Transverse colon (tissue), 4 donors: ENCODE measurements around the gene RHOT2. TPM values are rescaled to one million over a fixed set of nuclear protein-coding genes. Genes with fewer than 3 reads are reported as not detected.

Experiments
- DNase-seq: peaks from one replicate; pipeline ENCODE4 v3.0.0-alpha.2; 2019
- H3K27ac ChIP-seq, 4 donors: fragments of 200-600 bp; sonication (generic); 2 replicates each; pipeline ENCODE4 v1.5.1; 2016 to 2018; ENCODE audit warnings: inconsistent platforms in 4 of 4
- H3K27me3 ChIP-seq: fragments of 200-600 bp; sonication (generic); 2 replicates; pipeline ENCODE4 v1.5.1; 2017; ENCODE audit warnings: inconsistent platforms
- H3K36me3 ChIP-seq, 4 donors: fragments of 200-600 bp; sonication (generic); 2 replicates each; pipeline ENCODE4 v1.5.1; 2017 to 2019; ENCODE audit warnings: inconsistent platforms in 4 of 4
- H3K4me1 ChIP-seq, 4 donors: fragments of 200-600 bp; sonication (generic); 2 replicates each; pipeline ENCODE4 v1.5.1; 2017 to 2020; ENCODE audit warnings: inconsistent platforms in 4 of 4
- H3K4me3 ChIP-seq, 4 donors: fragments of 200-600 bp; sonication (generic); 1 replicate in 1 of 4; 2 replicates in 3 of 4; pipeline versions ENCODE4 v1.5.1 to v1.6.1; 2017 to 2019; ENCODE audit warnings: inconsistent platforms in 4 of 4
- H3K9me3 ChIP-seq, 2 donors: fragments of 200-600 bp; sonication (generic); 2 replicates each; pipeline ENCODE4 v1.5.1; 2017 to 2019; ENCODE audit warnings: inconsistent platforms in 2 of 2
- CTCF ChIP-seq, 5 experiments: fragments of 200-600 bp in 3 of 5; fragments of 450-650 bp in 2 of 5; sonication (generic) in 3 of 5; IDR thresholded peaks; 1 replicate in 2 of 5; 2 replicates in 3 of 5; pipeline ENCODE4 v1.5.1; 2016 to 2017; ENCODE audit warnings: antibody characterized with exemption in 5 of 5, inconsistent platforms in 3 of 5, mild to moderate bottlenecking in 2 of 5, moderate library complexity in 1 of 5
- EP300 ChIP-seq: sonication (generic); formaldehyde crosslinking; IDR thresholded peaks from one replicate; pipeline ENCODE4 v1.6.1; 2017; ENCODE audit warnings: antibody characterized with exemption, low read depth
- POLR2A ChIP-seq: fragments of 450-650 bp; IDR thresholded peaks from one replicate; pipeline ENCODE4 v1.6.1; 2016; ENCODE audit warnings: antibody characterized with exemption, mild to moderate bottlenecking, moderate library complexity
- POLR2AphosphoS5 ChIP-seq, 3 donors: sonication (generic); formaldehyde crosslinking; IDR thresholded peaks; one replicate each; pipeline ENCODE4 v1.6.1; 2016; ENCODE audit warnings: antibody characterized with exemption in 3 of 3
- WGBS, 2 donors: methylation state at CpG; one replicate each; pipeline ENCODE4 v1.1.5; 2018; ENCODE audit warnings: low coverage in 1 of 2; 5-methylcytosine and 5-hydroxymethylcytosine counted together
- in situ Hi-C, 4 donors: fragments of 200-750 bp; cut with MboI; loops; one replicate each; pipeline versions ENCODE4 v1.15.0 to v1.15.1; 2017; ENCODE audit warnings: low sequenced_read_pairs in 3 of 4, low pct_ligation_motif_present in 1 of 4, low pct_unique_long_range_greater_than_20kb in 1 of 4
- intact Hi-C: fragments of 100-400 bp; cut with DNase I; formaldehyde crosslinking; loops from one replicate; pipeline ENCODE4 v1.15.1; 2023; ENCODE audit warnings: low total_unique reads
- total RNA-seq, 4 donors: library from RNA; depleted of rRNA; stranded (reverse); fragments of >200 nt; gene quantifications; one replicate each; pipeline ENCODE4 v1.1.0, GENCODE V29; 2016

The RHOT2 gene
- total RNA-seq, 4 donors from 2014 or later: 133 to 386 (median 259) TPM

- H3K4me3 ChIP-seq: peak overlapping the region; percentile 55 to 90 (median 62)
- peak overlapping the region; percentile 78 to 94 (median 83) for H3K27ac ChIP-seq
- H3K9me3 ChIP-seq: no peaks in the 10 kb centered on the region
- WGBS, 2 donors: 91% methylated on average over 52 of the region's 61 CpGs; no CpG with 5 or more reads in 1 of the 2 donors
- H3K4me1 ChIP-seq: peaks cover 42 to 57% (median 51%) of the 10 kb centered on the region in 4 donors
- TF ChIP-seq CTCF (IDR thresholded peaks at IDR 0.05) (no peak), EP300 (no peak), POLR2A (no peak), POLR2AphosphoS5 (IDR thresholded peaks at IDR 0.05) (no peak)
- no peak for DNase-seq
- H3K36me3 ChIP-seq: peaks cover 0 to 9% (median 0%) of the 10 kb centered on the region in 4 donors
- H3K27me3 ChIP-seq: no peaks in the 10 kb centered on the region
- in situ Hi-C loops (no loop called here), intact Hi-C loops (no loop called here)
These were observed 17.2 kb downstream of the RHOT2 start for GRCh38 chr16:684961-685696.

- no peaks in the 10 kb centered on the region for H3K9me3 ChIP-seq
- in situ Hi-C loops: no loop called here
- no peak overlapping the region for H3K27ac ChIP-seq
- no peak overlapping the region for H3K4me3 ChIP-seq
- WGBS, 2 donors: 48% methylated on average over 10 of the region's 10 CpGs; no CpG with 5 or more reads in 1 of the 2 donors
- peaks cover 40 to 58% (median 53%) of the 10 kb centered on the region in 4 donors for H3K4me1 ChIP-seq
- TF ChIP-seq CTCF (IDR thresholded peaks at IDR 0.05) (peak; percentile 29 to 53 (median 42)), POLR2AphosphoS5 (IDR thresholded peaks at IDR 0.05) (no peak)
- peak; percentile 64 for DNase-seq
- no peaks in the 10 kb centered on the region for H3K27me3 ChIP-seq
- intact Hi-C loops: no loop called here
- H3K36me3 ChIP-seq: peaks cover 0 to 9% (median 0%) of the 10 kb centered on the region in 4 donors
These were observed 18.0 kb downstream of the RHOT2 start for GRCh38 chr16:685967-686366.

DNA sequence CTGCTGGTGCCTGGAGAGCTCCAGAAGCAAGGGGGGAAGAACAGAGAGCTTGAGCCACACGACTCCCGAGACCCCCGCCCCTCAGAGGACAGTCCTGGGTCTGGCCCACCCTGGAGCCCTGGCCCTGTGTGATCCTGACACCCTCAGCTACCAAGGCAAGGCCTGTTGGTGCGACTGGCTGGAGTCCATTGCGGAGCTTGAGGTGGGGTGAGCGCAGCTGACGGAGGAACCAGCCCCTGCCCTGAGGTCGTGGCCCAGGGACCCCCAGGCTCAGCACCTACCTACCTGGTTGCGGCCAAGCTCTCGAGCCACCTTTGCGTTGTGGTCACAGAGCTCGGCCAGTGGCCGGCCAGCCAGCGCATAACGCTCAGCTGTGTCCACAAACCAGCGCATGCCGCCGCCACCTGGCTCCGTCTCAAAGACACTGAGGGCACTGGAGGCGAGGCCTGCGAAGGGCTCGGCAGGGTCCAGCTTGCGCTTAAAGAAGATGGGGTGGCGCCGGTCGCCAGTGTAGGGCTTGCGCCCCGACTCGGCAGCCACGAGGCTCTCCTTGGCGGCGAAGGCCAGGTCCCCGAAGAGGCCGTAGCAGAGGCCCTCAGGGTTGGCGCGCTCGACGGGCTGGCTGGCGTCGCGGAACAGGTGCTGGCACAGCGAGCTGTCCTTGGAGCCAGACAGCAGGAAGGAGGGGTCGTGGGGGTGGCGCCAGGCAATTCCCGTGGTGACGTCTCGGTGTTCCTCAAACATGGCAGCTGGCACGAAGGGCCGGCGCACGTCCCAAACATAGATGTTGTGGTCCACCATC lies 18.7 kb downstream of the RHOT2 start:
- Histone ChIP-seq H3K4me1 (peaks cover 33 to 51% (median 46%) of the 10 kb centered on the region in 4 donors), H3K4me3 (no peak overlapping the region), H3K27ac (no peak overlapping the region), H3K9me3 (no peaks in the 10 kb centered on the region), H3K36me3 (peaks cover 0 to 9% (median 0%) of the 10 kb centered on the region in 4 donors), H3K27me3 (peaks cover 2% of the 10 kb centered on the region)
- TF ChIP-seq POLR2AphosphoS5 (IDR thresholded peaks at IDR 0.05) (no peak), POLR2A (no peak), CTCF (IDR thresholded peaks at IDR 0.05) (no peak), EP300 (no peak)
- intact Hi-C loops (no loop called here), in situ Hi-C loops (no loop called here)
- DNase-seq: no peak
- 94% methylated on average over 38 of the region's 51 CpGs; no CpG with 5 or more reads in 1 of the 2 donors for WGBS, 2 donors

- H3K27ac ChIP-seq: no peak overlapping the region
- no peaks in the 10 kb centered on the region for H3K9me3 ChIP-seq
- peaks cover 26 to 43% (median 38%) of the 10 kb centered on the region in 4 donors for H3K4me1 ChIP-seq
- no peak overlapping the region for H3K4me3 ChIP-seq
- H3K36me3 ChIP-seq: peaks cover 0 to 3% (median 0%) of the 10 kb centered on the region in 4 donors
- in situ Hi-C loops: no loop called here
- peaks cover 11% of the 10 kb centered on the region for H3K27me3 ChIP-seq
- intact Hi-C loops: no loop called here
- TF ChIP-seq POLR2AphosphoS5 (IDR thresholded peaks at IDR 0.05) (no peak), CTCF (IDR thresholded peaks at IDR 0.05) (no peak), POLR2A (no peak), EP300 (no peak)
- 90% methylated on average over 19 of the region's 19 CpGs; no CpG with 5 or more reads in 1 of the 2 donors for WGBS, 2 donors
- DNase-seq: no peak
These were observed 19.6 kb downstream of the RHOT2 start for GRCh38 chr16:687499-687898.
